Activated effector memory CD4-positive, alpha-beta T cell treated with anti-CD3 and anti-CD28 coated beads, Interleukin-2, amount 50 U/mL, for 16 hours (primary cell): ENCODE data around the gene NUF2.
"Not testable (repeated sequence)": the region's sequence is repeated elsewhere in the genome, so short reads cannot be mapped to it uniquely, and the experiment has no call there.

ENCODE experiments used
- DNase-seq: peaks from one replicate; pipeline ENCODE4 v3.0.0-alpha.2; 2020

NUF2 gene

DNA sequence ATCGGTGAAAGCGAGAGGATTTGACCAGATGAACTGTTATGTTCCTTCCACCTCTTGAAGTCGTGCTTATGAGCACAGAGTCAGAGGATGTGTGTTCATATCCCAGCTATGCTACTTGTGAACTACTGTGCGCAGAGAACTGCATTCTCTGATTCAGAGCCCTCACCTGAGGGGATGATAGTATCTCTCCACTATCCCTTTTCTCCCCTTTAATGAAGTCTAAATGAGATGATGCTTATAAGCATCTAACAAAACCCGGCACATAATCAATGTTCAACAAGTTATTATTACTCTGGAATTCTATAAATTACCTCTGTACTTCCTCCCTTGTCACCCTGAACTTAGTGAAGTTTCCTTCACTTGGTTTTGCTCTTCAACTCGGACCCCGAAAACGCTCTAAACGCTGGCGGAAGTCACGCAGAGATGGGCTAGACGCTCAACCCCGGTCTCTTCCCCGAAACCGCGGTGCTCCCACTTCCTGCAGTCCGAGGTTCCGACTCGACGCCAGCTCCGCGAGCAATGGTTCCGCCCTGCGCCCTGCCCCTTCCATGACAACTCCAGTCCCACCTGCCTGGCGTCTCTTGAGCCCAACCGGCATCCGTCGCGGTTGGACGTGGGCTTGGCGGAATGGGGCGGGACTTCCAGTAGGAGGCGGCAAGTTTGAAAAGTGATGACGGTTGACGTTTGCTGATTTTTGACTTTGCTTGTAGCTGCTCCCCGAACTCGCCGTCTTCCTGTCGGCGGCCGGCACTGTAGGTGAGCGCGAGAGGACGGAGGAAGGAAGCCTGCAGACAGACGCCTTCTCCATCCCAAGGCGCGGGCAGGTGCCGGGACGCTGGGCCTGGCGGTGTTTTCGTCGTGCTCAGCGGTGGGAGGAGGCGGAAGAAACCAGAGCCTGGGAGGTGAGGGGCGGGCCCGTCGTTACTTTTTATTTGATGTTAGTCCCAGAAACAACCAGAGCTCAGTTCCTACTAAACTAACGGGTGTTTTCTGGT is at the start of gene NUF2:
Gene NUF2 (plus strand): TSS at position 644 of the 995 bp plus-strand sequence. CDS start 4,098 bp downstream, outside the sequence.
- peak; percentile 99 for DNase-seq

GRCh38 chr1:163273766-163274441 is 47.9 kb upstream of the NUF2 start:
- no peak for DNase-seq

DNA sequence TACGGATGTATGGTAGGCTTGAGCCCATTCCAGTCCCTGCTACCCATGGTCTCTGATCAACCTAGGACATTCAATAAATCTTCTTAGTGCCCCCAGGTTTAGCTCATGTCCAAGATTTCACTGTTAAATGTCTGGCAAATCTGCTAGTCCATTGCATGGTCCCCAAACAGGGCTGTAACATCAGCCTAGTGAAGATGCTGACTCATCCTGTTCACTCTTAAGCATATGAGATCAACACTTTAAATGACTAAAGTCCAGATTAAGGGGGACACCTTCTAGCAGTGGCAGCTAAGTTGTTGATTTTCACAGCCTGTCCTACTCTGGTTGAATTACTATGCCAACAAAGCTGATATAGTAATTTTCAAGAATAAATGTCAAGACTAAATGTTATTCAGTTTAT is 46.5 kb upstream of the NUF2 start:
- no peak for DNase-seq

- no peak for DNase-seq
Observed at GRCh38 chr1:163278602-163279001, 43.2 kb upstream of the NUF2 start.

- DNase-seq: not testable (repeated sequence)
Observed at GRCh38 chr1:163284867-163285266, 36.9 kb upstream of the NUF2 start.

DNA sequence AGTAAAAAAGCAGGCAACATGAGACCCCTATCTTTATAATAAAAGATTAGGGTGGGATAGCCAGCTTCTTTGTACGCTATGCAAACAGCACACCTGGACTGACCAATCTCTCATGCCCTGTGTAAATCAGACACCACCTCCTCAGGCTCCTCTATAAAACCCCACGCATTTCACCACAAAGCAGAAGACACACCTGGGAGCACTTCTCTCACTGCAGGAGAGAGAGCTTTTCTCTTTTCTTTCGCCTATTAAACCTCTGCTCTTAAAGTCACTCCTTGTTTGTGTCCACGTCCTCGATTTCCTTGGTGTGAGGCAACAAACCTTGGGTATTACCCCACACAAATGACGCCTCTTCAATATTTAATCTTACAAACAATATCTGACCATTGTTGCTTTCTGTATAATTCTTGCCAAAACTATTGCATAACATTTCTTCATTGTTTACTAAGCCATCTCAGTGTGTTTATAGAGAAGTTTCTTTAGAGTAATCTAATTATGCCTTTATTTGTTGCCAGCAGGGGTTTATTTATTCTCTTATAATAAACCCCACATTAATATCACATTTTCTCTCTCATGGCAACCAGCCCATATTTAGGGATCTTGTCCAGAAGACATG is 31.6 kb upstream of the NUF2 start:
- DNase-seq: no peak

DNA sequence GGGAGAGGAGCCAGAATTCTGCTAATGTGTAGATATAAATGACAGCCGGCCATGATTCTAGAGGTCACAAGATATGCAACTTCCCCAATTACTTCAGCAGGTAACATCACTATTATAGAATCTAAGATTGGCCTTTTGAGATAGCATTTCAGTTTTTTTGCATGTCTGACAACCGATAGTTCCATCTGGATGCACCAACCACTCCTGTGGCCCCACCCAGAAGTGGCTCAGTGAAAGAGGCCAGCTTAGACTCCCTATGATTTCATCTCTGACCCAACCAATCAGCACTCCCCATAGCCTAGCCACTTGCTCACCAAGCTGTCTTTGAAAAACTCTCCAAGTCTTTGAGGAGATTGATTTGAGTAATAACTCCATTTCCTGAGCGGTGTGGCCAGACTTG is 30.3 kb upstream of the NUF2 start:
- DNase-seq: no peak

DNA sequence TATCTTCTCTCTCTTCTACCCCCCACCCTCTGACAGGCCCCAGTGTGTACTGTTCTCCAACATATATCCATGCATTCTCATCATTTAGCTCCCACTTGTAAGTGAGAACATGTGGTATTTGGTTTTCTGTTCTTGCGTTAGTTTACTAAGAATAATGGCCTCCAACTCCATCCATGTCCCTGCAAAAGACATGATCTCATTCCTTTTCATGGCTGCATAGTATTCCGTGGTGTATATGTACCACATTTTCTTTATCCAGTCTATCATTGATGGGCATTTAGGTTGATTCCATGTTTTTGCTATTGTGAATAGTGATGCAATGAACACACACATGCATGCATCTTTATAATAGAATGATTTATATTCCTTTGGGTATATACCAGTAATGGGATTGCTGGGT is 29.6 kb upstream of the NUF2 start:
- DNase-seq: not testable (repeated sequence)

DNA sequence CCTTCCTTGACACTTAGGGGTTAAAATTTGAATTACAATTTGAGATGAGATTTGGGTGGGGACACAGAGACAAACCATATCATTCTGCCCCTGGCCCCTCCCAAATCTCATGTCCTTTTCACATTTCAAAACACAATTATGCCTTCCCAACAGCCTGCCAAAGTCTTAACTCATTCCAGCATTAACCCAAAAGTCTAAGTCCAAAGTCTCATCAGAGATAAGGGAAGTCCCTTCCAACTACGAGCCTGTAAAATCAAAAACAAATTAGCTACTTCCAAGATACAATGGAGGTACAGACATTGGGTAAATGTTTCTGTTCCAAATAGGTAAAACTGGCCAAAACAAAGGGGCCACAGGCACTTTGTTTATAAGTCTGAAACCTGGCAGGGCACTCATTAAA is 28.3 kb upstream of the NUF2 start:
- not testable (repeated sequence) for DNase-seq

DNA sequence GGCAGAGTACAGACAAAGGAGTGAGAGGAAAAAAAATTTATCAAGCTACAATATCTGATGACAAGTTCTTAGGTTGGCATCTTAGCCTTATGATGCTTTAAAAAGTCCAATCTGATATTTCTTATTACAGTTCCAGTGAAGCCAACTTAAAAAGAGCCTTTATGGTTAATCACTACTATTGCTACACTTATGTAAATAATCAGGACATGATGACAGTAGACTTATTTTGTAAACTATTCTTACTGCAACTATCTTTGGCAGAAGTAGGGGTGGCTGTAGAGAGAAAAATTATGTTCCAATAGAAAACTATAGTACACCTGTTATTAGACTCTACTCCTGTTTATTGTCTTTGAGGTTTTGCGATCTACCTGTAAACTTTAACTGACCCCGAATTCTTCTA is 25.8 kb upstream of the NUF2 start:
- DNase-seq: no peak

GRCh38 chr1:163296504-163297263 is 25.1 kb upstream of the NUF2 start:
- no peak for DNase-seq

GRCh38 chr1:163298365-163298764 is 23.4 kb upstream of the NUF2 start:
- no peak for DNase-seq

DNA sequence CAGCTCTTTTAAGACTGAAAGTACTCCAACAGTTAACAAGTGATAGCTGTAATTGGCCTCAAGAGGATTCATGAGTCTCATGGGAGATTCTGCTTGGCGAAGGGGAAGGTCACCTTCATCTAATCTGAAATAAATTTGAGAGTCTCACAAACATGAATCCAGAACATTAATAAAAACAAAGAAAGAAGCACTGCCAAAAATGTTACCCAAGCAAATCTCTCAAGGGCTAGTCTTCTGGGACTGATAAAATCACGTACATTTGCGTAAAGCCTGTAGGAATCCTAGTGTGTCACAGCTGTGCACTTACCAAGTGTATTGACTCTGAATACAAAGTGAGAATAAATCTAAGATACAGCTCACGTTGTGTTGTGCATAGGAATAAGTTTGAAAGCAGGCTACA is 21.2 kb upstream of the NUF2 start:
- DNase-seq: no peak

GRCh38 chr1:163303561-163303960 is 18.2 kb upstream of the NUF2 start:
- DNase-seq: no peak

DNA sequence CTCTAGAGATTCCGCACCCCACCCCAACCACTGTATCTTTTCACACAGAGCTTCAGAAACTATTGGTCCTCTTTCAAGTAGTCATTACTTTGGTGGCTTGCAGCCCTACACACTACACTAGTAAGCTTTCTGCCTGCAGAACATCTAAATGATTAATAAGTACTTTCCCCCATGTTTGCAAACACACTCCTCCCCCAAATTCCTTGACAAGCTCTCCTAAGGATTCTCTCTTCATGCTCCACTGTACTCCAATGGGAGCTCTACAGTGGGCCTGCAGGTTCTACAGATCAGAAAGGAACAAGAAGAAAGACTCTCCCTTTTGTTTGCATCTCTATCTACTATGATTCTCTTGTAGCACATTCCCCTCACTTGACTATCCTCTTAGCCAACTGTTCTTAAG is 16.3 kb upstream of the NUF2 start:
- no peak for DNase-seq

- no peak for DNase-seq
Observed at GRCh38 chr1:163307479-163308171, 14.1 kb upstream of the NUF2 start.

- no peak for DNase-seq
Observed at GRCh38 chr1:163308811-163309210, 12.9 kb upstream of the NUF2 start.

- DNase-seq: peak; percentile 65
Observed at GRCh38 chr1:163315773-163316374, 5.9 kb upstream of the NUF2 start.

DNA sequence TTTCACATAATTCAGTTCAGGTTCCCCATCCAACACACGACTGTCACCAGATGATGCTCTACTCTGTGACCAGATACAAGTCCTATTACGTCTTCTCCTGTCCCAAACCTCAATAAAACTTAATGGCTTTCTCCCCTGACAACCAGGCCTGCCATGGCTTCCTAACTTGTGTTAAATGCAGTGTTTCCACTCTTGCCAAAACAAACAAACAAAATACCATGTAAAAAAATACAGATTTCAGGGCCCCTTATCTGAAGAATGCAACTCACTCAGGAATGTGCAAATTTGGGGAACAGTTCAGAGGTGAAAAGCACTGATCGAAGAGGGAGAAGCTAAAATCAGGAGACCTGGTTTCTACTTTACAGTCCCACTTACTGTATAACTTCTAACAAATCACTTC is 863 bp upstream of the NUF2 start:
- no peak for DNase-seq

DNA sequence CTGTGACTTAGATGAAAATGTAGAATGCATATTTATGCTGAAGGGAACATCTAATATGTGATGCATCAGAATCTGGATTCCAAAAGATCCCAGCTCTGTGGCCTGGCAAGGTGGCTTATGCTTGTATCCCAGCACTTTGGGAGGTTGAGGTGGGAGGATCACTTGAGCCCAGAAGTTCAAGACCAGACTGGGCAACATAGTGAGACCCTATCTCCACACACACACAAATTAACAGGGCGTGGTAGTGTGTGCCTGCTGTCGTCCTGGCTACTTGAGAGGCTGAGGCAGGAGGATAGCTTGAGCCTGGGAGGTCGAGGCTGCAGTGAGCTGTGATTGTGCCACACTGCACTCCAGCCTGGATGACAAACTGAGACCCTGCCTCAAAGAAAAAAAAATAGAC is 1.6 kb downstream of the NUF2 start:
- not testable (repeated sequence) for DNase-seq

DNA sequence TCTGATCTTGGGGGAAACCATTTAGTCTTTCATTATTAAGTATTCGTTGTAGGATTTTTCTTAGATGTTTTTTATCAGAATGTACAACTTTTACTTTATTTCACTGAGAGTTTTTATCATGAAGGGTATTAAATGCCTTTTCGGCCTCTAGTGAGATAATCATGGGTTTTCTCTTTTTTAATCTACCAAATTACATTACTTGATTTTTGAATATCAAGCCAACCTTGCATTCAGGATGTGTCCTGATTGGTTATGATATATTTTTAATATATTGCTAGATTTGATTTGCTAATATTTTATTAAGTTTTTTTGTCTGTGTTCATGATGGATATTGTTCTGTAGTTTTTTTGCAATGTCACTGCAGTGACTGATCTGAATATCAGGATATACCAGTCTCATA is 9.4 kb downstream of the NUF2 start:
- DNase-seq: no peak

DNA sequence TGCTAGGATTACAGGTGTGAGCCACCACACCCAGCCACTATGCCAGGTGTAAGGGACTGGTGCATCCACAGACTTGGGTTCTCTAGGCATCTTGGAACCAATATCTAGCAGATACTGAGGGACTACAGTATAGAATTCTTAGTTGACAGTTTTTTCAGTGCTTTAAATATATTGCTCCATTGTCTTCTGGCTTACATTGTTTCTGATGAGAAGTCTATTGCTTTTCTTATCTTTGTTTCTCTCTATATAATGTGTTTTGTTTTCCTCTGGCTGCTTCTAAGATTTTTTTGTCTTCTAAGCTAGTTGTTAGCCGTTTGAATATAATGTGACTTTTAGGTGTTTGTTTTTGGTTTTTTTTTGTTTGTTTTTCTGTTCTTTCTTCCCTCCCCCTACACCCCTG is 13.5 kb downstream of the NUF2 start:
- DNase-seq: no peak
